H54 (cell line): Measurements from ENCODE around the gene GNG7.
"Not testable (repeated sequence)": the region's sequence is repeated elsewhere in the genome, so short reads cannot be mapped to it uniquely, and the experiment has no call there.

Source experiments
- DNase-seq: peaks from one replicate; pipeline ENCODE4 v3.0.0; 2011; ENCODE audit warnings: low spot score, mixed read lengths; ENCODE audit not compliant: insufficient read length
- FAIRE-seq: peaks from 3 replicates; lab custom pipeline; 2011; peaks lifted over from hg19 to GRCh38; lab: Jason Lieb, UNC
- POLR2A ChIP-seq: IDR thresholded peaks from 2 replicates; pipeline ENCODE4 v1.6.1; 2011; ENCODE audit warnings: low read depth, mild to moderate bottlenecking, low read length

Gene GNG7

GRCh38 chr19:2503521-2504109, 198.9 kb downstream of the GNG7 start:
- DNase-seq (peak; percentile 95), FAIRE-seq (no peak)
- TF ChIP-seq POLR2A = no peak; the same call in 1 of the 2 replicates

GRCh38 chr19:2500841-2501261, 201.6 kb downstream of the GNG7 start:
- FAIRE-seq (no peak), DNase-seq (no peak)
- no peak for TF ChIP-seq POLR2A

- DNase-seq = no peak
- no peak for FAIRE-seq
- no peak for TF ChIP-seq POLR2A
Measured at GRCh38 chr19:2500156-2500555, 202.3 kb downstream of the GNG7 start.

DNA sequence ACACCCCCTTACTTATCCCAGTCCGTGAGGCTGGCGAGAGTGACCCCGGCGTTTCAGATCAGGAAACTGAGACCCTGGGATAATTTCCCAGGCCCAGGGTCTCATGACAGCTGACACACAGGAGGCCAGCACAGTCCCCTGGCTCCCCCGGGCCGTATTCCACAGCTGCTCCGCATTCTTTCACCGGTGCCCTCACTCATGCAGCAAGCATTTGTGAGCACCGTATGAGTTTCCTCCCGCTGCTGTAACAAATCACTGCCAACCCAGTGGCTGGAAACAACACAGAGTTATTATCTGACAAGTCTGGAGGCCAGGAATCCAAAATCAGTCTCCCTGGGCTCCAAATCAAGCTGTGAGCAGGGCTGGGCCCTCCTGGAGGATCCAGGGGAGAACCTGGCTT, 205.3 kb downstream of the GNG7 start:
- TF ChIP-seq POLR2A = no peak
- DNase-seq = no peak
- FAIRE-seq = no peak

DNA sequence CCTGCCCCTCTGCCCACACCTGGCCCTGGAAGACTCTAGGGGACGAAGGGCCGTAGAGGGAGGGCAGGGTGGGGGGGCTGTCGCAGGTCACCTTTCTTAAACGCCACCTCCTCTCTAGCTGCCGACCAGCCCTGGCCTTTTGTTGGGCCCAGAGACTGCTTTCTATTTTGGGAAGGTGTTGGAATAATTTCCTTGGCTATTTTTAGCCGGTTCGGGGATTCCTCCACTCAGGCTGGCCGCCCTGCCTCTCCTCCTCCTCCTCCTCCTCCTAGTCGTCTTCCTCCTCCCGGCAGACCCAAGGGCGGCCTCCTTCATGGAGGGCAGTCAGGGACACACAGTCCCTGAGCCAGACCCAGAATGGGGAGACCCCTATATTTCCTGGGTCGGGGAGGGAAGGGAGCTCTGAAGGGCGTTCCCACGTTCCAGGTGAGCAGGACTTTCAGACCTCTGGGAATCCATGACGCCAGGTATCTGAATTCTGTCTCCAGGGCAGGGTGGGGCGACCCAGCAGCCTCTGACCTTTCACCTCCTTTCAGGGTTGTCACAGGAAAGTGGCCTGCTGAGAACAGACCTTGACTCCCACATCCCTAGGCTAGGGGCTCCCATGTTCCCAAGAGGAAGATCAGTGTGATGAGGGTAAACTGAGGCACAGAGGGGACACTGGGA, 206.7 kb downstream of the GNG7 start:
- TF ChIP-seq POLR2A = 0 out of 2 replicates have a peak, but pooled peaks have one; percentile 5
- DNase-seq = no peak
- no peak for FAIRE-seq

GRCh38 chr19:2495130-2495641, 207.3 kb downstream of the GNG7 start:
- no peak for FAIRE-seq
- peak; percentile 98 for DNase-seq
- peak; percentile 62 for TF ChIP-seq POLR2A

- FAIRE-seq (no peak), DNase-seq (no peak)
Measured at GRCh38 chr19:2494447-2495129, 207.9 kb downstream of the GNG7 start.

GRCh38 chr19:2494084-2494446, 208.4 kb downstream of the GNG7 start:
- FAIRE-seq (no peak), DNase-seq (peak; percentile 84)

More at GRCh38 chr19:2494447-2495129, 207.9 kb downstream of the GNG7 start:
- peak; percentile 58 for TF ChIP-seq POLR2A

DNA sequence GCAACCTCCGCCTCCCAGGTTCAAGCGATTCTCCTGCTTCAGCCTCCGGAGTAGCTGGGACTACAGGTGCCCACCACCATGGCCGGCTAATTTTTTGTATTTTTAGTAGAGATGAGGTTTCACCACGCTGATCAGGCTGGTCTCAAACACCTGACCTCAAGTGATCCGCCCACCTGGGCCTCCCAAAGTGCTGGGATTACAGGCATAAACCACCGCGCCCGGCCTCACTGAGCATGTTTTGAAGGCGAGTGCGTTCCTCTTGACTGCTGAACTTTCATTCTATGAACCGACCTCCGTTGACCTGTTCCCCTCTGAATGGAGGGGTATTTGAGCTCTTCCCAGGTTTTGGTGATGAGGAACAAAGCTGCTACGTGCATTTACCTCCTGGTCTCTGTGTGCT, 209.0 kb downstream of the GNG7 start:
- DNase-seq, FAIRE-seq: not testable (repeated sequence)

More at GRCh38 chr19:2494084-2494446, 208.4 kb downstream of the GNG7 start:
- peak; percentile 36 for TF ChIP-seq POLR2A

DNA sequence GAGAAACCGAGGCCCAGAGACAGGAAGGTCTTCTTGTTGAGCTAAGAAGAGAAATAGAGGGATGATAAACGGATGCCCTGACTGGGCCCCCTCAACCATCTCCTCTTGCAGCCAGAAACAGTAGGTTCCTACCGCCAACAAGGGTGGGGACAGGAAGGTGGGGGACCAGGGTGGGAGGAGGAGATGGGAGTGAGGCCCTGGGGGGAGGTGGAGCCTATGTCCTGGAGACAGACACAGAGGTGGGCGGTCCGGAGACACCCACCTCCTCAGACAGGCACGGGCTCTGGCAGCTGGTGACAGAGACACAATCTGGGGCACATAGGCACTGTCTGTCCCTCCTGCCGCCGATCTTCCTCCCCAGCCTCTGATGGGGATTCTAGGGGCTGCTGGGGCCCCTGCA, 209.6 kb downstream of the GNG7 start:
- no peak for TF ChIP-seq POLR2A
- FAIRE-seq = no peak

DNA sequence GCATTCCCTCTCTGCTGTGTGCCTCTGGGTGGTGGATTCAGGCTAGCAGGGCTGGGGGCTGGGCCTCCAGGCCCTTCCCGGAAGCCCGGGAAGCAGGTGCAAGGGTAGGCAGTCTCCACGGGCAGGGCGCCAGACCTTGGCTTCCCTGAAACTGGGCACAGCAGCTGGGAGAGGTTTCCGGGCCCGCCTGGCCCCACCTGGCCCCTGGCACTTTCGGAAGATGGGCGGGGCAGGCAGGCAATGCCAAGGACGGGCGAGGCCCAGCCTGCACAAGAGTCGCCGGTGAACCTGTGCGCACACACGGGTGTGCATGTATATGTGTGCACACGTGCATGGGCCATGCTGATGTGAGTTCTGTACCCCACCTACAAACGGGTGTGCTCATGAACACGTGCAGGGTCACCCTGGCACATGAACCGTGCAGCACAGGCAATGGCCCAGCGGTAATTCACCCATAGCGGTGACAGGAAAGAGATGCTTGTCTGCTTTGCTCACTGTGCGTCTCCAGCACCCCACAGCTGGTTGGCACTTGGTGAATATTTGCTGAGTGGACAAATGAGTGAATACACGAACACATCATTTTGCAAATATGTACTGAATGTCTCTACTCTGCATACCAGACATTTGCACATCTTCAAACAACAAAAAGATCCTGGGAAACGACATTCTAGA, 211.2 kb downstream of the GNG7 start:
- peak; percentile 62 for FAIRE-seq
- TF ChIP-seq POLR2A = peak; percentile 37; the same call in 1 of the 2 replicates
- DNase-seq = peak; percentile 98

More for the DNA sequence above, 209.6 kb downstream of the GNG7 start:
- DNase-seq = no peak

- FAIRE-seq (no peak), DNase-seq (no peak)
- no peak for TF ChIP-seq POLR2A
Measured at GRCh38 chr19:2490659-2491058, 211.8 kb downstream of the GNG7 start.

DNA sequence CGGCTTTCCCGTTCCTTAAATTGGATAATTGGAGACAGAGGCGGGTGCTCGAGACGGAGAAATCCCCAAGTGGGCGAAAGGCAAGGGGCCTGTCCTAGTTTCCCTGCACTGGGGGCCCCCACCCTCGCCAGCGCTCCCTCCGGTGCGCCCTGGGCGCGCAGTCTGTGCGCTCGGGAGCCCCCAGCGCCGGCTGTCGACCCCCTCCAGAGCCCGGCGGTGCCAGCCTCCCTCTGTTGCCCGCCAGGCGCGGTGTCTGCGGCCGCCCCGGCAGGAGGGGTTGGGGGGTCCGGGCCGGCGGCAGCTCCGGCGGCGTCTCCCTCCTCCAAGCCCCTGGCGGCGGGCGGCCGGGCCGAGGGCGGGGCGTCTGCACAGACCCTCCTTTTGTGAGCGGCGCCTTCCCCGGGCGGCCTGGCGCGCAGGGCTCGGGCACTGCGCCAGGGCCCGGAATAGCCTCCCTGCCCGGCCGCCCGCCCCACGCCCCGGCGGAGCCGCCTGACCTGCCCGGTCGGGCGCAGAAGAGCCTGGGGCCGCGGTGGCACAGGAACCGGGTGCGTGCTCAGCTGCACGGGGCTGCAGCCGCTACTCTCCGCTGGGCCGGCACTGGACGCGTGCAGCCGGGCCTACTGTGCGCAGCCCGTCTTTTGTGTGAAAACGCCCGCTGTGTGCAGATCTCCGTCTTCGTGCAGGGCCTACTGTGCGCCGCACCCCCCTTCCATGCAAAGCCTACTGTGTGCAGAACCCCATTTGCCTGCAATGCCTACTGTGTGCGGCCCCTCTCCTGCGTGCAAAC, 213.4 kb downstream of the GNG7 start:
- FAIRE-seq (no peak), DNase-seq (no peak)
- TF ChIP-seq POLR2A = no peak
